A673 (cell line): Measurements from ENCODE around the gene TCAF1.
"Not testable (repeated sequence)": the region's sequence is repeated elsewhere in the genome, so short reads cannot be mapped to it uniquely, and the experiment has no call there.

Experiments
- CTCF ChIP-seq: fragments of 300-800, 200-600 bp; sonication (generic); conservative IDR thresholded peaks from 2 replicates; pipeline ENCODE4 v1.5.1; 2017; ENCODE audit warnings: low read depth, mild to moderate bottlenecking, antibody characterized with exemption, low read length, moderate library complexity, mixed read lengths
- EZH2 ChIP-seq: fragments of 200-600 bp; sonication (generic); IDR thresholded peaks from 2 replicates; pipeline ENCODE4 v1.6.1; 2017; ENCODE audit warnings: borderline replicate concordance, low read depth, mild to moderate bottlenecking, mixed read lengths, antibody characterized with exemption, low read length; ENCODE audit not compliant: poor library complexity, severe bottlenecking

- not testable (repeated sequence) for TF ChIP-seq CTCF, EZH2
These were observed 91.3 kb downstream of the TCAF1 start for GRCh38 chr7:143810639-143811038.
